BJ (cell line): ENCODE measurements around the gene AARS1. TPM values are rescaled to one million over a fixed set of nuclear protein-coding genes. Genes with fewer than 3 reads are reported as not detected.
"Not testable (repeated sequence)": the region's sequence is repeated elsewhere in the genome, so short reads cannot be mapped to it uniquely, and the experiment has no call there.

Experiments
- CTCF ChIA-PET: fragments of 350-600 bp; formaldehyde crosslinking; extraction: SDS; loops from one replicate; lab custom pipeline; 2021; ENCODE audit warnings: antibody characterized with exemption, inconsistent platforms; lab: Yijun Ruan, JAX
- POLR2A ChIA-PET: fragments of 300-600 bp; sonication (Branson Sonifier 250); formaldehyde crosslinking; extraction: SDS; loops from one replicate; lab custom pipeline; 2021; ENCODE audit warnings: antibody characterized with exemption; lab: Charles Lee
- DNase-seq: peaks from one replicate; pipeline ENCODE4 v3.0.0-alpha.2; 2011; ENCODE audit warnings: low read depth
- H3K27me3 ChIP-seq: 2 replicates; pipeline ENCODE4 v1.6.0; 2011; ENCODE audit warnings: low read length; ENCODE audit not compliant: control insufficient read depth, insufficient read depth
- H3K36me3 ChIP-seq: 2 replicates; pipeline ENCODE4 v1.5.1; 2011; ENCODE audit warnings: low read length; ENCODE audit not compliant: control insufficient read depth, insufficient read depth
- H3K4me3 ChIP-seq: 2 replicates; pipeline ENCODE4 v1.5.1; 2011; ENCODE audit warnings: low read depth, mild to moderate bottlenecking, control low read depth, low read length
- CTCF ChIP-seq: IDR thresholded peaks from 2 replicates; pipeline ENCODE4 v1.5.1; 2011; ENCODE audit warnings: low read depth, mild to moderate bottlenecking, control low read depth, inconsistent platforms, low read length, moderate library complexity; ENCODE audit not compliant: insufficient read depth
- polyA plus RNA-seq: library from polyadenylated mRNA; depleted of rRNA; stranded (reverse); fragments of >200 nt; gene quantifications from 2 replicates; pipeline ENCODE4 v1.2.3, GENCODE V29; 2011

AARS1 gene
- polyA plus RNA-seq, 1 experiment: 234 TPM

- DNase-seq: no peak
- Histone ChIP-seq H3K36me3 (peaks cover 45% of the 10 kb centered on the region), H3K27me3 (no peaks in the 10 kb centered on the region), H3K4me3 (no peak overlapping the region)
- ChIA-PET CTCF (interaction anchor here (0.6 to 2.7 kb wide), 3 partner anchors 10 to 20 kb away, joined by 5 to 14 read pairs (median 5); partner anchors contain the start of gene EXOSC6), POLR2A (no interaction called here)
- no peak for TF ChIP-seq CTCF
Observed at GRCh38 chr16:70271696-70272095, 17.6 kb downstream of the AARS1 start.

GRCh38 chr16:70270176-70270575, 19.1 kb downstream of the AARS1 start:
- H3K36me3 ChIP-seq: peaks cover 49% of the 10 kb centered on the region
- H3K27me3 ChIP-seq: no peaks in the 10 kb centered on the region
- ChIA-PET POLR2A (no interaction called here), CTCF (interaction anchor here (1.1 kb wide), 1 partner anchor 18 kb away, joined by 3 read pairs; the partner anchor contains the start of gene EXOSC6)
- H3K4me3 ChIP-seq: no peak overlapping the region
- DNase-seq: no peak
- TF ChIP-seq CTCF: no peak

GRCh38 chr16:70269471-70269870, 19.8 kb downstream of the AARS1 start:
- no peaks in the 10 kb centered on the region for H3K27me3 ChIP-seq
- no peak for DNase-seq
- peaks cover 53% of the 10 kb centered on the region for H3K36me3 ChIP-seq
- TF ChIP-seq CTCF: no peak
- ChIA-PET POLR2A (interaction anchor here (0.6 kb wide), 1 partner anchor 1814 kb away, joined by 3 read pairs; no protein-coding TSS in a partner anchor), CTCF (interaction anchor here (1.1 kb wide), 1 partner anchor 18 kb away, joined by 3 read pairs; the partner anchor contains the start of gene EXOSC6)
- H3K4me3 ChIP-seq: no peak overlapping the region

GRCh38 chr16:70267922-70268321, 21.4 kb downstream of the AARS1 start:
- CTCF ChIA-PET: interaction anchor here (0.5 to 3.6 kb wide), 9 partner anchors 9 to 150 kb away, joined by 3 to 46 read pairs (median 4); partner anchors contain the start of genes AARS1 and EXOSC6
- POLR2A ChIA-PET, DNase-seq, H3K27me3 ChIP-seq, H3K4me3 ChIP-seq: not testable (repeated sequence)
- H3K36me3 ChIP-seq: peaks cover 53% of the 10 kb centered on the region

- Histone ChIP-seq H3K27me3 (no peaks in the 10 kb centered on the region), H3K36me3 (peaks cover 55% of the 10 kb centered on the region), H3K4me3 (no peak overlapping the region)
- TF ChIP-seq CTCF: peak; percentile 59
- POLR2A ChIA-PET: no interaction called here
- no peak for DNase-seq
- CTCF ChIA-PET: interaction anchor here (0.6 to 3.6 kb wide), 8 partner anchors 9 to 138 kb away, joined by 3 to 46 read pairs (median 4); partner anchors contain the start of genes AARS1 and EXOSC6
Observed at GRCh38 chr16:70267516-70267915, 21.8 kb downstream of the AARS1 start.

GRCh38 chr16:70259903-70260302, 29.4 kb downstream of the AARS1 start:
- H3K27me3 ChIP-seq, H3K4me3 ChIP-seq, DNase-seq, POLR2A ChIA-PET: not testable (repeated sequence)
- CTCF ChIA-PET: interaction anchor here (1.0 kb wide), 1 partner anchor 8 kb away, joined by 3 read pairs; the partner anchor contains the start of gene EXOSC6
- H3K36me3 ChIP-seq: peaks cover 49% of the 10 kb centered on the region
